Measurements from ENCODE around the gene ACSM2B.
"Not testable (repeated sequence)": the region's sequence is repeated elsewhere in the genome, so short reads cannot be mapped to it uniquely, and the experiment has no call there.

Gene ACSM2B, protein sequence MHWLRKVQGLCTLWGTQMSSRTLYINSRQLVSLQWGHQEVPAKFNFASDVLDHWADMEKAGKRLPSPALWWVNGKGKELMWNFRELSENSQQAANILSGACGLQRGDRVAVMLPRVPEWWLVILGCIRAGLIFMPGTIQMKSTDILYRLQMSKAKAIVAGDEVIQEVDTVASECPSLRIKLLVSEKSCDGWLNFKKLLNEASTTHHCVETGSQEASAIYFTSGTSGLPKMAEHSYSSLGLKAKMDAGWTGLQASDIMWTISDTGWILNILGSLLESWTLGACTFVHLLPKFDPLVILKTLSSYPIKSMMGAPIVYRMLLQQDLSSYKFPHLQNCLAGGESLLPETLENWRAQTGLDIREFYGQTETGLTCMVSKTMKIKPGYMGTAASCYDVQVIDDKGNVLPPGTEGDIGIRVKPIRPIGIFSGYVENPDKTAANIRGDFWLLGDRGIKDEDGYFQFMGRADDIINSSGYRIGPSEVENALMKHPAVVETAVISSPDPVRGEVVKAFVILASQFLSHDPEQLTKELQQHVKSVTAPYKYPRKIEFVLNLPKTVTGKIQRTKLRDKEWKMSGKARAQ

DNA sequence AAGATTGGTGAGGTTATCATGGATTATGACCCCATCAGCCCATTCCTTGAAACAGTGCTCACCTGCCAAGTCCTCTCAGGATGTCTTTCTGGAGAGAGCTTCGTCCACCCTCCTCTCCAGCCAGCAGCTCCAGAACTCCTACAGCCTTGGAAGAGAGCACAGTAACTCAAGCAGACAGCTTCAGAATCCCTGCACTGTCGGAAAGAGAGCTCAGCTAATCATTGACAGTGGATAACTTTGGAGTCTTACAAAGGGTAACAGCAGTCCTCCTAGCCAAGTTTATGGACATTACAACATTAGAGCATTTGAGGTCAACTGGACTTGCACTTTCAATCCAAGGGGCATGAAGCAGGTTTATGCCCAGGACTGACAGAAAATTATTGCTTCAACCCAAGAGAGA lies at the start of gene ACSM2B:
Gene ACSM2B (minus strand): TSS at position 223 of the 400 bp plus-strand sequence. CDS start 11,522 bp downstream, outside the sequence.
- not testable (repeated sequence) for DNase-seq

DNA sequence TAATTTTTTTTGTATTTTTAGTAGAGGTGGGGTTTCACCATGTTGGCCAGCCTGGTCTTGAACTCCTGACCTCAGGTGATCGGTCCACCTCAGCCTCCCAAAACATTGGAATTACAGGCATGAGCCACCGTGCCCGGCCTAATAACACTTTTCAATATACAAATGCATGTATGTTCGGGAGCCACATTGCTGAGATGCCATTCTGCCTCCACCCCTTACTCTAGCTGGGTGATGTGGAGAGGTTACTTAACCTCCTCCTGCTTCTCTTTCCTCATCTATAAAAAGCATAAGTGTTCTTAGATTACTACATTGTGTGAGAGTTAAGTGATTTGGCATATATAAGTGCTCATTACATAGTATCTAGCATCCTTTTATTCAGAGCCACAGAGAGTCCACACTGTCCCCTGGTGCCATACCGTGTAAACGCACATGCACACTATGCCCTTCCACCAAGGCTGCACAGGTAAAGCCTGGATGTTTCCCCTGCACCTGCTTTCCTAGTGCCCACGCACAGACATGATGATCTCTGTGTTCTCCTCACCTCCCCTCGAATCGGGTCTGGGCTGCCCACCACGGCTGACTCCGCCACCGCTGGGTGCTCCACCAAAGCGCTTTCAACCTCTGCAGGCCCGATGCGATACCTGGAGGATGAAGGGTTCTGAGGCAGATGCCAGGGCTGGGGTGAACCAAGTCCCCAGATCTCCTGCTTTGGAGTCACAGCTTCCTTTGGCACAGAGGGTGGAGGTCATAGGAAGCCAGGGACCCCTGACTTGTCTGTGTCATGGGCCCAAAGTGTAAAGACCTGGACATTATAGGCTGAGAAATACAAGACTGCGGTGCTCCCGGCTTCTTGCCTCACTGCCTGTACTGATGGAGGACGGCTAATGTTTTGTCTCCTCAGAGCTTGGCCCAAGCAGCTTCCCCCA lies 49.0 kb upstream of the ACSM2B start:
- no peak for DNase-seq

DNA sequence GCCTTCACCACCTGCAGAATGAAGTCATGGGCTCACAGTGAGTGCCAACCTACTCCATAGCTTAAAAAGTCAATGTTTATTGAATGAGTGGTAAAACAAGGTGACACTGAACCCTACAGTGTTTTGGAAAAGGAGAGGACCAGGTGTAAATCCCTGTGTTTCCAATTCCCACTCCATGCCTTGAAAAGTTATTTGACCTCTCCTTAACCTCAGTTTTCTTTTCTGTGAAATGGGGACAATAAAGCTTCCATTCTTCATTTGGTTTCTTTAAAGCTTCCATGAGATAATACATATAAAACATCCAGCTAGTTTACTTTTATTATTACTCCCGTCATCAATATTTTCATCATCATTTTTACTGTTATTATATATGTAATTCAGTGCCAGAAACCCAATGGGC lies 48.0 kb upstream of the ACSM2B start:
- no peak for DNase-seq

DNA sequence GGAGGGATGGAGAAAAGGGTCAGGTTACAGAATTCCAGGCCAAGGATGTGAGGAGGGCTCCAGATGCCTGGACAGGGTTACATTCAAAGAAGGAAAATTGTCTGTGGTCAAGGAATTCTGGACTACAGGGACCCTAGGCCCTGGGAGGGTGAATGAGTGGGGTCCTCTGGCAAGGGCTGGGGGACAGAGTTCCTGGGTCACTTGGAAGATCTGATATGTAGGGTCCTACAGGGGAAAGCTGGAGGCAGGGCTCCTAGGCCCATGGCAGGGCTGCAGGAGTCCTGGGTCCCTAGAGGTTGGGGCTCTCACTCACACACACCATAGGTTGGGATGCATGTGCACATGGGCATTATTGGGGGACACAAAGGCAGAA lies 46.3 kb upstream of the ACSM2B start:
- no peak for DNase-seq

DNA sequence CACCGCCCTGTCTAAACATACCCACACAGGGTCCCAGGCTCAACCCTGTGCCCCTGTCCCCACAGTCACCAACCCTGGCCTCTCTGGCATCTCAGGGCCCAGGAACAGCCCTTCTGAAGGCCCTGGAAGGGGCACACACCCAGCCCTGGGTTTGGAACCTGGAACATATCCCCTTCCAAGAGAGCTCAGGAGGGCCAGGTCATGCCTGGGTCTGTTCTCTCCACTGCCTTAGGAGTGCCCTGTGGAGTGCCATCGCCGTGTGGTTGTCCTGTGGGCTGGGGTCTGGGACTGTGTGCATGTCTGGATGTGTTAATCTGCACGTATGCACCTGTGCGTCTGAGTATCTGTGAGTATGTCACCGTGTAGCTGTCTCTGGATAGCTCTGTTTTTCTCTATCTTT lies 45.2 kb upstream of the ACSM2B start:
- DNase-seq, result no peak

DNA sequence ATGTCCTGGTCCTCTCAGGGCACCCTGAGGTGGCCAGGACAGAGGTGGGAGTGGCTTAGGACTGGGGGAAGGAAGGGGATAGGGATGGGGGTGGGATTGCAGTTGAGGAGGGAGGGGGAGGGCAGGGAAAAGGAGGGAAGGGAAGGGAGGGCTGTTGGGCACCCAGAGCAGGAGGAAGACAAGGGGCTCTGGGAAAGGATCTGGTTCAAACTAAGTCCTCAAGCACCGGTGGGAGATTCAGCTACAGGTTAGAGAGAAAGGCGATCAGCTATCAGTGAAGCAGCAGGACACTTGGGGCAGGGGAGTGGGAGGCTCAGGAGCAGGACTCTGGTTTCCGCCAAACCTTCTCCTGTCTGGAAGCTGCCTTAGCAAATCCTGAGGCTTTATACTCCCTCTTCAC lies 44.6 kb upstream of the ACSM2B start:
- DNase-seq, result no peak

DNA sequence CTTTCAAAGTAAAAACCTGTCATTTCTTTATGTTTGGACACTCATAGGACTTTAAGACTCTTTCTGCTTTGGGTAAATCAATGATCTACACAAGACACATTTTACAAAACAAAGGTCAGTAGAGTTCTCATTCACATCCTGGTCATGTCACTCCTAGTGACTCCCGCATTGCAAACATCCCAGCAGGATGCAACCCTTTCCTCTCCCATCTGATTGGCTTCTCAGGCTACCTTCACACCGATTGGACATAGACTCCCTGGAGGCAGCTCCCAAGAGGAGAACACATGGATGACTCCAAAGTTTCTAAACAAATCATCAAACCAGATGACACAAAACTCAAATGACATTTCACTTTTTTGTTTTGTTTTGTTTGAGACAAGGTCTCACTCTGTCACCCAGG lies 43.8 kb upstream of the ACSM2B start:
- DNase-seq, result no peak

DNA sequence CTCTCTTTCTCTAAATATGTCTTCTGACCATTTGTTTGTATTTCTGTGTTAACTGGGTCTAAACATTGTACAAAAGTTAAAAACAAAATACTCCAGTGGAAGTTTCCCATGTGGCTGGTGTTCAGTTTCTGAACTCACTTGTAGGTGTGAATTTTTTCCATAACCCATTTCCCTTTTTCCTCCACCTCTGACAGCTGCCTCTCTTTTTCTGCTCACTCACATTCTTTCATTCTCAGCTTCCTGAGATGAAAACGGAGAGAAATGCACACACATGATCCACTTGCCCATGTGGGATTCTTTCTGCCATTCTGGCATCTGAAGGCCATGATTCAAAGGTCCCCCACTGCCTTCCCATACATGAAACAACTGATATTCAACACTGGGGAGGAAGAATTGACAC lies 41.1 kb upstream of the ACSM2B start:
- DNase-seq, result no peak

DNA sequence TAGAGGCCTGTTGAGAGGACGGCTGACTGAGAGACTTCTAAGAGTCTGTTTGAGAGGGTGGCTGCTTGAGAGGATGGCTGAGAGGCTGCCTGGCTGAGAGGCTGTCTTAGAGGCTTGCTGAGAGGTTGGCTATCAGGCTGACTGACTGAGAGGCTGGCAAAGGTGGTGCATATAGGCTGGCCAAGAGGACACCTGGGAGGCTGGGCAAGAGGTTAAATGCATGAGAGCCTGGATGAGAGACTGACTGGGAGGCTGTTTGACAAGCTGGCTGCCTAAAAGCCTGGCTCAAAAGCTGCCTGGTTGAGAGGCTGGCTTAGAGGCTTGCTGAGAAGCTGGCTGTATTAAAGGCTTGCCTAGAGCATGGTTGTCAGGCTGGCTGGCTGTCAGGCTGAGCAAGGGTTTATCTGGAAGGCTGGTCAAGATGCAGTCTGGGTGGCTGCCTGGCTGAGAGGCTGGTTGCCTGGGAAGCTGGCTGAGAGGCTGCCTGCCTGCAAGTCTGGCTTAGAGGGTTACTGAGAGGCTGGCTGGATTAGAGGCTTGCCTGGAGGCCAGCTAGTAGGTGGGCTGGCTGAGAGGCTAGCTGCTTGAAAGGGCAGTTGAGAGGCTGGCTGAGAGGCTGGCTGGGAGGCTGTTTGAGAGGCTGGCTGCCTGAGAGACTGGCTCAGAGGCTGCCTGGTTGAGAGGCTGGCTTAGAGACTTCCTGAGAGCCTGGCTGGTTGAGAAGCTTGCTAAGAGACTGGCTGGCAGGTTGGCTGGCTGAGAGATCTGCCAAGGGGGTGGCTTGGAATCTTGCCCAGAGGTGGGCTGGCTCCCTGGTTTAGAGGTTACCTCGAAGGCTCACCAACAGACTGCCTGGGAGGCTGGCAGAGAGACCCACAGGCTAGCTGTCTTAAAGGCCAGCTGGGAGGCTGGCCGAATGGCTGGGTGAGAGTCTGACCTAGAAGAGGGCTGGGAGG lies 38.3 kb upstream of the ACSM2B start:
- peak in 1 of 58 donors; percentile 3 for DNase-seq

DNA sequence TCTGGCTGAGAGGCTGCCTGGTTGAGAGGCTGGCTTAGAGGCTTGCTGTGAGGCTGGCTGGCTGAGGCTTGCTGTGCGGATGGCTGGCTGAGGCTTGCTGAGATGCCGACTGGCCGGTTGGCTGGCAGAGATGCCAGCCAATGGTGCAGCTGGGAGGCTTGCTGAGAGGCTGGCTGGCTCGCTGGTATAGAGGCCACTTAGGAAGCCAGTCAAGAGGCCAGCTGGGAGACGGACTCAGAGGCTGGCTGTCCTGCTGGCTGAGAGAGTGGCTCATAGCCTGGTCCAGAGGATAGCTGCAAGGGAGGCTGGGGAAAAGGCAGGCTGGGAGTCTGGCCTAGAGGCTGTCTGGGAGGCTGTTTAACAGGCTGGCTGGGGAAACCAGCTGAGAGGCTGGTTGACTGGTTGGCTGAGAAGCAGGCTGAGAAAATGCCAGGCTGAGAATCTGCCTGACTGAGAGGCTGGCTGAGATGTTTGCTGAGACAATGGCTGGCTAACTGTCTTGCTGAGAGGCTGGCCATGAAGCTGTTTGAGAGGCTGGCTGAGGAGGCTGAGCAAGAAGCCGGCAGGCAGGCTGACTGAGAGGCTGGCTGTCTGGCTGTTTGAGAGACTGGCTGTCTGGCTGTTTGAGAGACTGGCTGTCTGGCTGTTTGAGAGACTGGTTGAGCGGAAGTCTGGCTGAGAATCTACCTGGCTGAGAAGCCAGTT lies 37.5 kb upstream of the ACSM2B start:
- no peak for DNase-seq

DNA sequence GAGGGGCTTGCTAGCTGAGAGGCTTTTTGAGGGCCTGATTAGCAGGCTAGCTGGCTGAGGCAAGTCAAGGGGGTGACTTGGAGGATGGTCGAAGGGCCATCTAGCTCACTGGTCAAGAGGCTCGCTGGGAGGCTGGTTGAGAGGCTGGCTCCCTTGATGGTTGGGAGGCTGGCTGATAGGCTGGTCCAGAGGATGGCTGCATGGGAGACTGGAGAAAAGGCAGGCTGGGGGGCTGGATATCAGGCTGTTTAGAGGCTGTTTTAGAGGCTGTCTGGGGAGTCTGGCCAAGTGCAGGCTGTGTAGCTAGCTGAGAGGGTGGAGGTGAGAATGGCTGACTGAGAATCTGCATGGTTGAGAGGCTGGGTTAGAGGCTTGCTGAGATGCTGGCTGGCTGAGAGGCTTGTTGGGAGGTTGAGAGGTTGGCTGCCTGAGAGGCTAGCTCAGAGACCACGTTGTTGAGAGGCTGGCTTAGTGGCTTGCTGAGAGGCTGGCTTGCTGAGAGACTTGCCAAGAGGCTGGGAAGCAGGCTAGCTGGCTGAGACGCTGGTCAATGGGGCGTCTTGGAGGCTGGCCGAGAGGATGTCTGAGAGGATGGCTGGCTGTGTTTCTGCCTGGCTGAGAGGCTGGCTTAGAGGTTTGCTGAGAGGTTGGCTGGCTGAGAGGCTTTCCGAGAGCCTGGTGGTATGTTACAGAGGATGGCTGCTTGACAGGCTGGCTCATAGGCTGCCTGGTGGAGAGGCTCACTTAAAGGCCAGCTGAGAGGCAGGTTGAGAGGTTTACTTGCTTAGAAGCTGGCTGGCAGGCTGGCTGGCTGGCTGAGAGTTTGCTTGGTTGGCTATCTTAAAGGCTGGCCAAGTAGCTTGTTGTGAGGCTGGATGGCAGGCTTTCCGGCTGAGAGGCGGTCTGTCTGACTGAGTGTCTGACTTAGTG lies 36.6 kb upstream of the ACSM2B start:
- DNase-seq, result peak in 41 of 58 donors; percentile 4 to 82 (median 40)

DNA sequence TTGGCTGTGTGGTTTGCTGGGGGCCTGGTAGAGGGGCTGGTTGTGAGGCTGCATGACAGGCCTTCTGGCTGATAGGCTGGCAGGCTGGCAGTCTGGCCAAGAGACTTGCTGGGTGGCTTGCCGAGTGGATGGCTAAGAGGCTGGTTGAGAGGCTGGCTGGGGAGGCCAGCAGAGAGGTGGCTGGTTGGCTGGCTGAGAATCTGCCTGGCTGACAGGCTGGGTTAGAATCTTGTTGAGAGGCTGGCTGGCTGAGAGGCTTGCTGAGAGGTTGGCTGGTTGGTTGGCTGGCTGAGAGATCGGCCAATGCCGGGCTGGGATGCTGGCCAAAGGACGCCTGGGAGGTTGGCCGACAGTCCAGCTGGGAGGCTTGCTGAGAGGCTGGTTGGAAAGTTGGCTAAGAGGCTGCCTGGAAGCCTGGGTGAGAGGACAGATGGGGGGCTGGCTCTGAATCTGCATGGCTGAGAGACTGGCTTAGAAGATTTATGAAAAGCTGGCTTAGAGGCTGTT lies 35.9 kb upstream of the ACSM2B start:
- DNase-seq, result peak in 35 of 58 donors; percentile 3 to 66 (median 23)

DNA sequence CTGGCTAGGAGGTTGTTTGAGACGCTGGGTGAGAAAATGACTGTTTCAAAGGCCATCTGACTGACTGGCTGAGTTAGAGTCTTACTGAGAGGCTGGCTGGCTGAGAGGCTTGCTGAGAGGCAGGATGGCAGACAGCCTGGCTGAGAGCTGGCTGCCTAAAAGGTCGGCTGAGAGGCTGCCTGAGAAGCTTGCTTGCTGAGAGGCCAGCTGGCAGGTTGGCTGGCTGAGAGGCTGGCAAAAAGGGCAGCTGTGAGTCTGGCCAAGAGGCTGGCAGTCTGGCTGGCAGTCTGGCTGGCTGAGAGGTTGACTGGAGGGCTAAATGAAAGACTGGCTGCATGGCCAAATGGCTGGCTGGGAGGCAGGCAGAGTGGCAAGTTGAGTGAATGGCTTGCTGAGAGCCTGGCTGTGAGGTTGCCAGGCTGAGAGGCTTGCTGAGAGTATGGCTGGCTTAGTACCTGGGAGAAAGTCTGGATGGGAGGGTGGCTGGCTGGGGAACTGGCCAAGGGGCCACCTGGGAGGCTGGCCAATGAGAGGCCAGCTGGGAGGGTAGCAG lies 35.3 kb upstream of the ACSM2B start:
- DNase-seq, result peak in 48 of 58 donors; percentile 11 to 90 (median 59)

DNA sequence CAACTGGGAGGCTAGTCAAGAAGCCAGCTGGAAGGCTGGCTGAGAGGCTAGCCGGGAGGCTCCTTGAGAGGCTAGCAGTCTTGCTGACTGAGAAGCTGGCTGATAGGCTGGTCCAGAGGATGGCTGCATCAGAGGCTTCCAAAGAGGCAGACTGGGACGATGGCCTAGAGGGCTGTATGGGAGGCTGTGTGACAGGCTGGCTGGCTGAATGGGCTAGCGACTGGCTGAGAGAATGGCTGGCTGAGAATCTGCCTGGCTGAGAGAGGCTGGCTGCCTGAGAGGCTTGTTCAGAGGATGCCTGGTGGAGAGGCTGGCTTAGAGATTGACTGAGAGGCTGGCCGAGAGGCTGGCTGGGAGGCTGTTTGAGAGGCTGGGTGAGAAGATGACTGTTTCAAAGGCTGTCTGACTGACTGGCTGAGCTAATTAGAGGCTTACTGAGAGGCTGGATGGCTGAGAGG lies 34.8 kb upstream of the ACSM2B start:
- peak in 2 of 58 donors; percentile 10 to 42 for DNase-seq

DNA sequence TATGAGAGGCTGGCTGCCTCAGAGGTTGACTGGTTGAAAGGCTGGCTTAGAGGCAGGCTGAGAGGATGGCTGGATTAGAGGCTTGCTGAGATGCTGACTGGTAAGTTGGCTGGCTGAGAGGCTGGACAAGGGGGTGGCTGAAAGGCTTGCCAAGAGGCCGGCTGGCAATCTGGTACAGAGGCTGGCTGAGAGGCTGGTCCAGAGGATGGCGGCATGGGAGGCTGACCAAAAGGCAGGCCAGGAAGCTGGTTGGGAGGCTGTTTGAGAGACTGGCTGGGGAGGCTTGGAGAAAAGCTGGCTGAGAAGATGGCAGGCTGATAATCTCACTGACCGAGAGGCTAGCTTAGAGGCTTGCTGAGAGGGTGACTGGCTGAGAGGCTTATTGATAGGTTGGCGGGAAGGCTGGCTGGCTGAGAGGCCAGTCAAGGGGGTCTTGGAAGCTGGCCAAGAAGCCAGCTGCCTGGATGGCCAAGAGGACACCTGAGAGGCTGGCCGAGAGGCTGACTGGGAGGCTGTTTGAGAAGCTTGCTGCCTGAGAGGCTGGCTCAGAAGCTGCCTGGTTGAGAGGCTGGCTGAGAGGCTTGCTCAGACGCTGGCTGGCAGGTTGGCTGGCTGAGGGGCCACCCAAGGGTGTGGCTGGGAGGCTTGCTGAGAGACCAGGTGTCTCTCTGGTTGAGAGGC lies 34.2 kb upstream of the ACSM2B start:
- no peak for DNase-seq

DNA sequence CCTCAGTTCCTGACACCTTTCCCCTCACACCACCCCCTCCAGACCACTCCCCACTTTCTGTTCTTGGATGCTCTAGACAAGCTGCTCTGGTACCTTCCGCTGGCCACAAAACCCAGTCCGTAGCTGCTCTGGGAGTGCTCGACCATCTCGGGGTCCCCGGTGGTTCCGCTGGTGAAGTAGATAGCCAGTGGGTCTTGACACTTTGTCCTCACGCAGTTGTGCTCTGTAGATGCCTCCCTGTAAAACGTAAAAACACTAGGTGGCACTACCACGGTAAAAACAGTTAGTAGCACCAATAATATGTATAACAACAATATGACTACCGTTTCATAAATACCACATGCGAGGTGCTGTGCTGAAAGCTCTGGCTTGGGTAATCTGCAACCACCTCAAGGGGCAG lies 26.0 kb upstream of the ACSM2B start:
- not testable (repeated sequence) for DNase-seq

DNA sequence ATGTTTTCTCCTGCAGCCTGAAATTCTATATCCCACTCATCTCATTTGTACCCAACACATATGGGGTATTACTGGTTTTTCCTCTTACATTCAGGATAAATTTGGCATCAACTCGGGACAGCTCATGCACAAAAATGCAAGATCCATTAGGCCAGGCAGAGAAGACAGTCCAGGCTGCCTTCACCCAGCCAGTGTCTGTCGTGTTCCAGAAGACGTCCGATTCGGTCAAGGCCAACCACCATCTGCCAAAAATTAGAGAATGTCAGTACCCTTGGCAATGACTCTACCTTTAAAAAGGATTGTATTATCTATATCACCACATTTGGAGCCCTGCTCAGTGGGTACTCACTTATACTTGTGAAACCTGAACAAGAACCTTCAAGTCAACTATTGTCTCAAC lies 23.3 kb upstream of the ACSM2B start:
- not testable (repeated sequence) for DNase-seq

Data from anterior cingulate cortex (tissue), 58 donors.